ENCODE measurements around the gene WWOX.
A peak's percentile ranks its signal among the peaks of the same experiment; 100 is the strongest.

Gene WWOX

DNA sequence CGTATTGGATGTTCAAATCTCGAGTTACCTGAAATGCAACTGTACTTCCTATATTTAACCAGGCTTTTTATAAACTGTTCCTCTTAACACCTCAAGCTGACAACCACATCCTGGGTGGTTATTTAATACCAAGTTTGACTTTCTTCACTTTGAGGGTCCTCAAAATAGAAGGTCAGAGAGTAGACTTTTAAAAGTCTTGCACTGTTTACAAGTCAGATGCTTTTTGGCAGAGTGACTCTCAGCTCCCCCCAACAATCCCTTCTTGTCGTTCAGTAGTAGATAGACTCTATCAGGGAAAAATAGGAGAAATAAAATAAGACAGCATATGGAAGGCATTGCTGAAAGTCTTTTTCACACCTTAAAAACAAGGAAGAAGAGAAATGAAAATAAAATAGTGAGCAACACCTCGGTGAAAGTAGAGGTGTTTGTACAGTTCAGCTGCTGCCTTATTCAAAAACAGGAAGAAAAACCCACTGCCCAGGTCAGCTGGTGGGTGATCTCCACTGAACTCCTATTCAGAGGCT lies 650.4 kb downstream of the WWOX start:
- TF ChIP-seq POLR2A (IDR thresholded peaks at IDR 0.05; ENCODE audit: low read length) = no peak
- TF ChIP-seq GATA1 (IDR thresholded peaks at IDR 0.05; ENCODE audit: low read depth, low read length) = no peak
- no peak for DNase-seq

DNA sequence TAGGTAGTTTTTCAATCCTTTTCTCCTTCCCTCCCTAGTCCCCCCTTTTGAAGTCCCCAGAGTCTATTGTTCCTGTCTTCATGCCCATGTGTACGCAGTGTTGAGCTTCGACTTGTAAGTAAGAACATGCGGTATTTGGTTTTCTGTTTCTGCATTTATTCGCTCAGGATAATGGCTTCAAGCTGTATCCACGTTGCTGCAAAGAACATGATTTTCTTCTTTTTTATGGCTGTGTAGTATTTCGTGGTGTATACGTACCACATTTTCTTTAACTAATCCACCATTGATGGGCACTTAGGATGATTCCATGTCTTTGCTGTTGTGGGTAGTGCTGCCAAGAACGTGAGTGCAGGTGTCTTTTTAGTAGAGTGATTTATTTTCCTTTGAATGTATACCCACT lies 651.2 kb downstream of the WWOX start:
- no peak for TF ChIP-seq GATA1 (IDR thresholded peaks at IDR 0.05; ENCODE audit: low read depth, low read length)
- no peak for TF ChIP-seq POLR2A (IDR thresholded peaks at IDR 0.05; ENCODE audit: low read length)

DNA sequence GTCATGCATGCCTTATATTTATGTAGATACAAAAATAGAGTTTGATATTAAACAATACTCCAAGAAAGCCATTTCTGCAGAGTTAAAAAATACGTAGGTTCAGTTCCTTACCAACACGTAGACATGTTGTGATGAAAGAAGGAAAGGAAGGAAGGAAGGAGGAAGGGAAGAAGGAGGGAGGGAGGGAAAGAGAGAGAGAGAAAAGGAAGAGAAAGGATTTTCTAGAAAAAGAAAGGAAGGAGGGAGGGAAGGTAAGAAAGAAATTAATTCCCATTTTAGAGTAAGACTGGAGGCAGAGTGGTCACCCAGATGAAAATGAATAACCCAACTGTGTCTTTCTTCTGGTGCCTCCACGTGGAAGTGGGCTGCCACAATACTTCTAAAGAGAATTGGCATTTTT lies 652.1 kb downstream of the WWOX start:
- TF ChIP-seq GATA1 (IDR thresholded peaks at IDR 0.05; ENCODE audit: low read depth, low read length) (no peak), POLR2A (IDR thresholded peaks at IDR 0.05; ENCODE audit: low read length) (no peak)
- DNase-seq = no peak

More for the DNA sequence above, 651.2 kb downstream of the WWOX start:
- DNase-seq = no peak

DNA sequence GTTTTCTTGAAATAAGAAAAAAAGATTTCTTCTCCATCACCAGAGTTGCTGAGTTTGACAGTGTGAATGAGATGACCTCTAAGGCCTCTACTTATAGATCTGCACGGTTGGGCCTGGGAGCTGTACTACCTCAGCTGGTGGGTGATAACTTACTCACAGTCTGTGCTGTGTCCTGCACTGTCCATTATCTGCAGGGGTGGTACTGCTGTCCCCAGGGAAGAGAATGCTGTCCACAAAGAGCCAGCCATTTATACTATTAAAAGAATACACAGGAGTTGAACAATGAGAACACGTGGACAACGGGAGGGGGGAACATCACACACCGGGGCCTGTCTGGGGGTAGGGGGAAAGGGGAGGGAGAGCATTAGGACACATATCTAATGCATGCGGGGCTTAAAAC lies 655.3 kb downstream of the WWOX start:
- TF ChIP-seq POLR2A (IDR thresholded peaks at IDR 0.05; ENCODE audit: low read length) (no peak), GATA1 (IDR thresholded peaks at IDR 0.05; ENCODE audit: low read depth, low read length) (no peak)

DNA sequence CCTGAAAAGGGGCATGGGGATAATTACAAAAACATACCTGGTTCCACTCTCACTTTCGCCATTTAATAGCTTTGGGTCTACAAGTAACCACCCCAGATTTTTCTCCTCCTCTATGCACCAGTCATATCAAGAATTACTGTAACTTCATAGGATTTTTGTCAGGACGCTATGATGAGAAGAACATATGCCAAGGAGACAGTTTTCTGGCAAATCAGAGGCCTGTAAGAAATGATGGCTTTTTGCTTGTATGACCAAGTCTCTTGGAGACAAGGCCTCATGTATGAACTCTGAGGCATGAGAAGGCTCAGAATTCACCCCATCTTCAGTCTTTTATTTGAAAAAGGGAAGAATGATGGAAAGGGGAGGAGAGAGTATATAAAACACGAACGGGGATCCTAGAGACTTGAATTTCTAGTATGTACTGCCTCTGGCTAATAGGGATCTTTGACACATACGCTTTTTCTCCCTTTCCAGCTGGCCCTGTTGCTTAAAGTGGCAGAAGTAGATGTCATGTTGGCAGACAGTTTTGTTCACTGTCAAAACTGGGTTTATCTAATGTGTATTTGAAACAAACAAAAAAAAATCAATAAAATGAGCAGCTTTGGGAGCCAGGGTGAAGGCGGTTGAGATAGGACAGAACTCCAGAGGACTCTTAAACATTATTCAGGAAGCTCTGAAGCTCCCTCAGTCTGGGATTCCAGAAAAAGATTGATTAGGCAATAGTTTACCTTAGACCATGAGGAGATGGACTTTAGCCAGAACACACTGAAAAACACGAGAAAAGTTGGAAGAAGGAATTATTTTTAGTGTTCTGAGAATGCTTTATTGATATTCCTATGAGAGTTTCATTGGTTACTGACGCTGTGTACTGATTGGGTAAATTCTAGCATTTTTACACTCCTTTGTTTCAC lies 656.6 kb downstream of the WWOX start:
- no peak for TF ChIP-seq GATA1 (IDR thresholded peaks at IDR 0.05; ENCODE audit: low read depth, low read length)
- TF ChIP-seq POLR2A (IDR thresholded peaks at IDR 0.05; ENCODE audit: low read length) = no peak
- no peak for DNase-seq

More for the DNA sequence above, 655.3 kb downstream of the WWOX start:
- no peak for DNase-seq

DNA sequence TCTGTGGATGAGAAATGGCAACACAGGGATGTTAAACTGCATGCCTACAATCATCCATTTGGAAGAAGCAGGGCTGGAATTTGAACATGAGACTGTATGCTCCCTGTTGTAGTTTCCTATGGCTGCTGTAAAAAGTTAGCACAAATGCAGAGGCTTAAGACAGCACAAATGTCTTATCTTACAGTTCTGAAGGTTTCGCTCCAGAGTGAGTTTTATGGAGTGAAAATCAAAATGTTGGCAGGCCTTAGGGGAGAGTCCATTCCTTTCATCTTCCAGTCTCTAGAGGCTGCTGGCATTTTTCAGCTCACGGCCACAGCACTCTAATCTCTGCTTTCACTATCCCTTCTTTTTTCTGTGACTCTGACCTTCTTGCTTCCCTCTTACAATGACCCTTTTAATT lies 660.1 kb downstream of the WWOX start:
- TF ChIP-seq POLR2A (IDR thresholded peaks at IDR 0.05; ENCODE audit: low read length) (no peak), GATA1 (IDR thresholded peaks at IDR 0.05; ENCODE audit: low read depth, low read length) (no peak)
- no peak for DNase-seq

DNA sequence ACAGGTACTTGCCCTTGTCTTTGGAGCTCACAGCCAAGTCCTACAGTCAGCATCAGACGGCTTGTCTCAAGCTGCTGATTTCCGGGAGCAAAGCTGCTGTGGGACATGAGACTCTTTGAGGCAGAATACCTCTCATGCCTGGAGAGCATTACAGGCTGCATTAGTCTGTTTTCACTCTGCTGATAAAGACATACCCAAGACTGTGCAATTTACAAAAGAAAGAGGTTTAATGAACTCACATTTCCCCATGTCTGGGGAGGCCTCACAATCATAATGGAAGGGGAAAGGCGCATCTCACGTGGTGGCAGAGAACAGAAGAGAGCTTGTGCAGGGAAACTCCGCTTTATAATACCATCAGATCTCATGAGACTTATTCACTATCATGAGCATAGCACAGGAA lies 661.2 kb downstream of the WWOX start:
- TF ChIP-seq POLR2A (IDR thresholded peaks at IDR 0.05; ENCODE audit: low read length) = no peak
- no peak for TF ChIP-seq GATA1 (IDR thresholded peaks at IDR 0.05; ENCODE audit: low read depth, low read length)
- no peak for DNase-seq

DNA sequence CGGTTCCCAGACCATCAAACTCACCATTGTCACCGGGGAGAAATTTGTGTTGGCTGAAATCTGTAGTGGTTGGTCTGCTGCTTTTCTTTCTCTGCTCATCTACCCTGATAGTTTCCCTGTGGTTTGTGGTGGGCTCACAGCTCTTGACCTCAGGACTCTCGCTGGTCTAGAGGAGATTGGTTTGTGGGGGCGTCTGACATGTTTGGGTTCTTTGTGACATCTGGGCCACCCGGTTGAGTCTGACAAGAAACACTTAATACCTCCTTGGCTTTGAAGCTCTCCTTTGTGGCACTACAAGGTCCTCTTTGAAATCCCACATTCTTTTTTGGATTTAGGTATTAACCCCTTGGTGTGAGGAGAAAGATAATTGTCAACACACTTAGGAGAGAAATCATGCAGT lies 662.0 kb downstream of the WWOX start:
- TF ChIP-seq POLR2A (IDR thresholded peaks at IDR 0.05; ENCODE audit: low read length) (no peak), GATA1 (IDR thresholded peaks at IDR 0.05; ENCODE audit: low read depth, low read length) (no peak)
- no peak for DNase-seq

DNA sequence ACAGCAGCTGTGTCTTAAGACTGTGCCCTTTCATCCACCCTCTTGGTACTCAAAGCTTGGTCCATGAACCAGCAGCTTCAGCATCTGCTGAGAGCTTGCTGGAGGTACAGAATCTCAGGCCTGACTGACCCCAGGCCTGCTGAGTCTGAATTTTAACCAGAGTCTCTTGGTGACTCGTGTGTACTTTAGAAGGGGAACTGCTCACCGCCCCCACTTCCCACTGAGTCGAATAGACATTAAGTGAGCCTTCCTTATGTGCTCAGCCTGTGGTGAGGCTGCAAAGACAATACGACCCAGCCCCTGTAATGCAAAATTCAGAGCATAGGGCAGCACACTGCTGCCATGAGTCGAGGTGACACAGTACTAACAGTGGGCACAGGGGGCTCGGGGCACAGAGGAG lies 662.8 kb downstream of the WWOX start:
- TF ChIP-seq GATA1 (IDR thresholded peaks at IDR 0.05; ENCODE audit: low read depth, low read length) = no peak
- no peak for TF ChIP-seq POLR2A (IDR thresholded peaks at IDR 0.05; ENCODE audit: low read length)
- no peak for DNase-seq

DNA sequence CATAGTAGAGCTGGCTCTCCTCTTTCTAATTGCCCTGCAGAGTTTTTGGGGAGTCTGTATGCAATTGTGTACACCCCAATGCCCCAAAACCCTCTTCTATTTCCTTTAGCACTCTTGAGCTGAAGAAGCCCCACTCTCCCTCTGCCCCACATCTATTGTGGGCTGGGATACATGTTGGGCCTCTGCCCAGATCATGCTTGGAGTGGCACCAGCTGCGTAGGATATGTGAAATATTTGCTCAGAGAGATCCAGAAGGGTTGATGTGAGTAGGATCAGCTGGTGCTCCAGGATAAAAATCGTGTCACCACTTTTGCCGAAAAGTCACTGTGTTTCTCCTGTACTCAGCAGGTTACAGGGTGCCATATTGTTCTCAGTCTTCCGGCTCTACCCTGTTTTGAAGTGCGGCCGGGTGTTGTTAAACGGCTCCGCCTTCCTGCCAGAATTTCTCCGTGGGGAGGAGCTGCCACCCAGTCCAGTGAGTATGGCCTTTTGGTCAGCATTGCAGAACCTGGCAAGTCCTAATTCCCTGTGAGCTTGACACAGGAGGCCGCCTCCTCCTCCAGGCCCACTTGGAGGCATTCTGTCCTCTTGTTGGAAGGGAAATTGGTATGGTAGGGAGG lies 664.5 kb downstream of the WWOX start:
- TF ChIP-seq POLR2A (IDR thresholded peaks at IDR 0.05; ENCODE audit: low read length) (no peak), GATA1 (IDR thresholded peaks at IDR 0.05; ENCODE audit: low read depth, low read length) (no peak)
- DNase-seq = no peak

DNA sequence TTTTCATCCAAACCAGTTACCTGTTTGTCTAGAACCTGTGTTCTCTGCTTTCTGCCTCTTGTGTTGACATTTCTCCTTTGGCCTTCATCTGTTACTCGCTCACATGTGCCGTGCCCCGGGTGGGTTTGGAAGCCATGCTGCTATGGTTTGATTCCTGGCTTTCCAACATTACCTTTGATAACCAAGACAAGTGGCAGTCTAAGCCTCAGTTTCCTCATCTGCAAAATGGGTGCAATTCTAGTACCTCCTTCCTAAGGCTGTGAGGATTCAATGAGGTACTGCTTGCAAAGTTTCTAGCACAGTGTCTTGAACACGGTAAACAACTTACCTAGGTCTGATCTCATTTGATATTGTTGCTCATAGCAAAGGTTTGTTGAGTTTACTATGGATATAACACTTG lies 665.0 kb downstream of the WWOX start:
- TF ChIP-seq POLR2A (IDR thresholded peaks at IDR 0.05; ENCODE audit: low read length) (no peak), GATA1 (IDR thresholded peaks at IDR 0.05; ENCODE audit: low read depth, low read length) (no peak)
- no peak for DNase-seq

DNA sequence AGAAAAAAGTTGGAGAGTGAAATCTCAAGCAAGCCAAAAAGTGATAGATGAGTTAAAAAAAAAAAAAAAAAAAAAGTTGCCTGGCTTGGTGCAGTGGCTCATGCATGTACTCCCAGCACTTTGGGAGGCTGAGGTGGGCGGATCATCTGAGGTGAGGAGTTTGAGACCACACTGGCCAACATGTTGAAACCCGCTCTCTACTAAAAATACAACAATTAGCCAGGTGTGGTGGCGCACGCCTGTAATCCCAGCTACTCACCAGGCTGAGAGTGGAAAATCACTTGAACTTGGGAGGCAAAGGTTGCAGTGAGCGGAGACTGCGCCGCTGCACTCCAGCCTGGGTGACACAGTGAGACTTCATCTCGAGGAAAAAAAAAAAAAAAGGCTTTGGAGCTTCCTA lies 668.8 kb downstream of the WWOX start:
- DNase-seq = no peak
- TF ChIP-seq GATA1 (IDR thresholded peaks at IDR 0.05; ENCODE audit: low read depth, low read length) (no peak), POLR2A (IDR thresholded peaks at IDR 0.05; ENCODE audit: low read length) (no peak)

DNA sequence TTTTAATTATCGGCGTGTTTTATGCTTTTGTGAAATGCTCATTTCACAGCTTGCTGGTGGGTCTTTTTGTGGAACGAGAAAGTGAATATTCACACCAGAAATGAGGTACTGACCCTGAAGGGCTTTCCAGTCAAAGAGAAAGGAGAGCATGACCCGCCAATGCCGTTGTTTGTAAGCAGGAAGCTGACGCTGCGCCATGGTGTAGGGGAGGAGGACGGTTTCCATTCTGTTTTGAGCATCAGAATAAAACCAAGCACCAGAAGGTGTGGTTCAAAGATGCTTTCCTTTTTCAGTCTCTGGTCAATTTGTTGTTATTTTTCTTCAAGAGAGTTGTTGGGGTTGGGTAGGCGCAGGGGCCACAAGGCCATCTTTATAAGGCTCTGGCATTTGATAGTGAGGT lies 669.3 kb downstream of the WWOX start:
- no peak for DNase-seq
- TF ChIP-seq POLR2A (IDR thresholded peaks at IDR 0.05; ENCODE audit: low read length) (no peak), GATA1 (IDR thresholded peaks at IDR 0.05; ENCODE audit: low read depth, low read length) (no peak)

DNA sequence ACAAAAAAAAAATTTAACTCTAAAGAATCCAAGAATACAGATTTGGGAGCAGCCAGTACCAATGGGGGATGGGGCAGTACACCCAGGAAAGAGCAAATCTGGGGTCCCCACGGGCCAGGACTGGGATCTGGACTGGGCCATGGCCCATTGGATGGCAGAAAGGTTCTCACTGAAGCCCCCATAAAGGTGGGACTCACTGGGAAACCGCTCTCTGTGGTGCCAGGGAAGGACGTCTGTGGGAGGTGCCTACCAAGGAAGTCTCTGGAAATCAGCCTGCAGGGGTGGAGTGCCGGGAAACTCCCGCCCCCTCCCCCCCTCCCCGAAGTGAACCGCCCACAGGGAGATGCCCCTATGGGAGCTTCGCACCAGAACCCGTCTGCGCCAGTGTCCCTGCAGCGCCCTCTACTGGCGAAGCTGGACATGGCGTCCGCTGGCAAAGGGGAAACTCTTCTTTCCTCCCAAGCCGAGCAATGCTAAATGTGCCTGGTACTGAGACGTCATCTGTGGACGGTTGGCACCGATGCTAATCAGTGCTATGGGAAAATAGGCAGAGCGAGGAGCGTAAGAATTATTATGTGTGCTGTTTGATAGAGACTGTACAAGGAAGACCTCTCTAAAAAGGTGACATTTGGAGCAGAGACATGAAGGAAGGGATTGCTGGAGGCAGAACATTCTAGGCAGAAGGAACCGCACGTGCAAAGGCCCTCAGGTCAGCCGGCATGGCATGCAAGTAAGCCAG lies 671.1 kb downstream of the WWOX start:
- no peak for TF ChIP-seq POLR2A (IDR thresholded peaks at IDR 0.05; ENCODE audit: low read length)
- TF ChIP-seq GATA1 (IDR thresholded peaks at IDR 0.05; ENCODE audit: low read depth, low read length) = no peak
- peak; percentile 52 to 67 for DNase-seq
